Esophagus mucosa (tissue), 1 donor: ENCODE data around the gene FKBP10. TPM values are rescaled to one million over a fixed set of nuclear protein-coding genes. Genes with fewer than 3 reads are reported as not detected.

Experiments
- ATAC-seq: fragments of 200-7000 bp; cut with Tn5 transposase; one replicate; pipeline ENCODE4 v1.9.1; 2020
- total RNA-seq: library from RNA; stranded (reverse); gene quantifications from one replicate; pipeline ENCODE4 v1.2.4, GENCODE V29; 2023
- donor health status: DM: yes; HTN: yes; CAD: no.

The FKBP10 gene
- total RNA-seq, 1 donor from 2014 or later: 3.1 TPM

DNA sequence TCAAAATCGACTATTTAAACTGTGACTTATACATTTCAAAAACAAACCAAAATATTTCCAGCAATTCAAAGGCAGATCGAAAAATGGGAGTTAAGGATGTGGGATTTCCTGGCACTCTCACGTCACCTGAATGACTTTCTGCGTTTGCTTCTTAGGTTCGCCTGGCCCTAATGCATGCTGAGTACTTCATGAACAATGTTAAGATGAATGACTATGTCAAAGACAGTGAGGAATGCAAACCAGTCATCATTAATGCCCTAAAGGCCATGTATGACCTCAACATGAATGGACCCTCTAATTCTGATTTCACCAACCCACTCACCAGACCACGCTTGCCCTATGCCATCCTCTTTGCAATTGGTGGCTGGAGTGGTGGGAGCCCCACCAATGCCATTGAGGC, 32.2 kb downstream of the FKBP10 start:
- ATAC-seq: no peak

DNA sequence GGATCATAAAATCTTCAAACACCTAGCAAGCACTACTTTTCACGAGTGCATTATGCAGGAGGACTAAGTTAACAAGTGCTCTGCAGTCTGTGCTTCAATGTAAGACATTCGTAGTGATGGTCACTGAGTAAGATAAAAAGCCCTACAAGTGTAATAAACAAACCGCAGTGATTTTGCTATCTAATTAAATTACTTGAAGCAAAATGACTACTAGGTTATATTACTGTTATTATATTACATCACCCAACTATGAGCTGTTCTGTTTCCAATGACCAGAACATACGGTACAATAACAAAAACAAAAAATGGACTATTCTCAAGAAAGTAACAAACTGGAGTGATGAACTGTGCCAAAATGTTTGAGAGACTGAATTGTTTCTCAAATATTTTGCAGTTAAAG, 36.0 kb downstream of the FKBP10 start:
- ATAC-seq: no peak

DNA sequence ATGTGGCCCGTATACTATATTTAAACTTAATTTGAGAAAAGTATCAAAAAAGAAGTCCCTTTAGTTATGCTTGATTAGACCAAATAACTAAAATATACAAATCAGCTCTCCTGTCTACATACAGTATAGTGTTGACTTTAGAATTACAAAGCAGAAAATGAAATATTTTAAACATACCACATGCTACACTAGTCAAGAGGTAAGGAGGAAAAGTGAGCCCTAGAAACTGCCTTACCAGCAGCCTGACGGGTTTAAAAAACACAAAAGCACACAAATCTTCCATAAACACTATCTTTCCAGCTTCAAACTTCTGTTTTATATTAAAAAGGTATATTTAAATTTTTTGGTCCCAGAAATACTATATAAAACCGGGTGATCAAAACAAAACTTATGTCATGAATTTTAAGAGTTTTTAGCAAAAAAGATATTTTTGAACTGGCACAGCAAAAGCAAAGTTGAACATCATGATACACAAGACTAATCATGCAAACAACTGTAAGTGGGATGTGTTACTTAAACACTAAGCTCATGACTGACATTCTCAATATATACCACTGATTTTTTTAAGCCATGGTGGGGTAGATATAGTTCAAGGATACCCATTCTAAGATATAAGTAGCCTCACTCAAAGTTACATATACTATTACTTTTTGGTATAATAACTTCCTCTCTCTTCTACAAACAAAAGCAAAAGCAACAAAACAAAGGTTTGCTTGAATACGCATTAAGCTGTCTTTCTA, 36.6 kb downstream of the FKBP10 start:
- no peak for ATAC-seq

DNA sequence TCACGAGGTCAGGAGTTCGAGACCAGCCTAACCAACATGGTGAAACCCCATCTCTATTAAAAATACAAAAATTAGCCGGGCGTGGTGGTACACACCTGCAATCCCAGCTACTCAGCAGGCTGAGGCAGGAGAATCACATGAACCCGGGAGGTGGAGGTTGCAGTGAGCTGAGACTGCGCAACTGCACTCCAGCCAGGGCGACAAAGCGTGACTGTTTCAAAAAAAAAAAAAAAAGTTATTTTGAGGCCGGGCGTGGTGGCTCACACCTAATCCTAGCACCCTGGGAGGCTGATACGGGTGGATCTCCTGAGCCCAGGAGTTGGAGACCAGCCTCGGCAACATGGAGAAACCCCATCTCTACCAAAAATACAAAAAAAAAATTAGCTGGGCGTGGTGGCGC, 38.6 kb downstream of the FKBP10 start:
- peak; percentile 51 for ATAC-seq

DNA sequence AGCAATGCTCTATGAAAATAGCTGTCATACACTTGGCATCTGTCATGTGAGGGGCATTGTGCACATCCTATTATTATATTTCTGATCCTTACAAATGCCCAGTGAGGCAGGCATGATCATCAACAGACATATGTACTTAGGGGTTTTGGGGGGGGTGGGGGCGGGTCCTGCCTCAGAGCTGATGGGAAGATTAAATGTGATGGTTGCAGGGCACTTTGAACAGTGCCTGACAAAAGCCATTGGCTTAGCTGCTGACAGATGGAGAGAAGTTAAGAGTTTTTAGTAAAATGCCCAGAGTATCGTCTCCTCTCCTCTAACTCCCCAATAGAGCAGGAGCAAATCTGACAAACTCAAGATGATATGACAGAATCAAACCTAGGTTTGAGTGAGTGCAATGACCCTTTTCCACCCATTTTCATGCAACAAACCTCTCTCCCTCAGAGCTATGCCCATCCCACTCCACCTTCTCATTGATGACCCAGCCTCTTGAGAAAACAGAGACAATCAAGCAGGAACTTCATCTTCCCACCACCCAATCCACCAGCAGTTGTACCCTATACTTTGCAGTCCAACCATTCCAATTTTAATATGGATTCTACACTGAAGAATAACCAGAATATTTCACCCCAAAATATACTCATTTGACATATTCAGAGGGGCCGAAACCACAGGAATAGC, 47.6 kb downstream of the FKBP10 start:
- ATAC-seq: no peak

DNA sequence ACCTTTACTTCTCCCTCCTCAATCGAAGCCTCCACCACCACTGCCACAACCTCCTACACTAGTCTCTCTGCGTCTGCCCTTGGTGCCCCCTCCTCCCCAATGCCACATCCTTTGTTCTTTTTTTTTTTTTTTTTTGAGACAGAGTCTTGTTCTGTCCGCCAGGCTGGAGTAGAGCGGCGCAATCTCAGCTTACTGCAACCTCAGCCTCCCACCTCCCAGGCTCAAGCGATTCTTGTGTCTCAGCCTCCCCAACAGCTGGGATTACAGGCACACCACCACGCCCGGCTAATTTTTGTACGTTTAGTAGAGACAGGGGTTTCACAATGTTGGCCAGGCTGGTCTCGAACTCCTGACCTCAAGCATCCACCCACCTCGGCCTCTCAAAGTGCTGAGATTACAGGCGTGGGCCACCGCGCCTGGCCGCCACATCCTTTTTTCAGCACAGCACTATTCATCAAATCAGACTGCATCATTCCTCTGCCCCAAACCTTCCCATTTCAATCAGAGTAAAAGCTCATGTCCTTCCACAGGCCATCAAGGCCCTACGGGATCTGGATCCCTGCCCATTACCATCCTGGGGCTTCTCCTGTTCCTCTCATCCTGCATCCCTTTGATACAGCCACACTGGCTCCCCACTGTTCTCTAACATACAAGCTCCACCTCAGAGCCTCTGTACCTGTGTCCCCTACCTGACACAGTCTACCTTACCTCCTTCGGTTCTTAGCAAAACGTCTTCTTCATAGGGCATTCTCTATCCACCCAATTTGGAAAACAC, 50.5 kb downstream of the FKBP10 start:
- ATAC-seq: no peak

DNA sequence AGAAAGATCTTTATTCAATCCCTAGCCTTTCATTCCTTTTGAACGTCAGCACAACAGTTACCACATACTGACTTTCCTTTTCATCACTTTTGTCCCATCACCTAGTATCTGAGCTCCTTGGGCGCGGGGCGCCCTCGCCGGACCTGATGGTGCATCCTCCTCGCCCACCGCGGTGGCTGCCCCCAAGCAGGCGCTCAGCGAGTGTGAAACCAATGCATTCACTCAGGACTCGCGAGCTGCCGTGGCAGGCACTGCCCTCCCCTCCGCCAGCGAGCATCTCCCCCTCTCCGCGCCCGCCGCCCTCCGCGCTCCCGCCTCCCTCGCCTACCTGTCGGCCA, 51.7 kb downstream of the FKBP10 start:
- no peak for ATAC-seq

DNA sequence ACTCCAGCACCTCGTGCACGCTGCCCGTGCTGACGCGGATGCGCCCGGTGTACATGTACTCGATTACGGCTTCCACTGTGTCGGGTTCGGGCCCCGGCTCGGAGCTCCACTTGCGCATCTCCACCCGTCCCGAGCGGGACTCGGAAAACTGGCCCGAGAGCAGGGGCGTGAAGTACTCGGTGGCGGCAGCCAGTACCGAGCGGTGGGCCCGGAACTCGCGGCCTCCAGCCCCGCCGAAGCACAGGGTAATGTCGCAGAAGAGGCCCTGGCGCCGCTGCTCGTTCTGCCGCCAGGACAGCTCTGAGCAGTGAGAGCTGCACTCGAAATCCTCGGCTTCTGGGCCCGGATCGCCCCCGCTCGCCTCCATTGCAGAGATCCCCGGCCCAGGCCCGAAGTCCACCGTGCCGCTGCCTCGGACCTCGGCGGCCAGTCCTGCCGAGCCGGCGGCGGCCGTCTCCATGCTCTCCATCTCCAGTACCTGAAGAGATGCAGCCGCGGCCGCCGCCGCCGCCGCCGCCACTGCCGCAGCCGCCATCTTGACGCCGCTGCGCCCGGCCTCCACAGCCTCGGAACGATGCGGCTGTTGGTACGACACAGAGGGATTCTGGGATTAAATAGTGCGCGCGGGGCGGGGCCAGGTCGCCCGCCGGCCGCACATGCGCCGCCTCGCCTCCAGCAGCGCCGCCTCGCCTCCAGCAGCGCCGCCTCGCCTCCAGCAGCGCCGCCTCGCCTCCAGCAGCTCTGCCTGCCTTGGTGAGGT, 52.2 kb downstream of the FKBP10 start, which contains the start of gene KLHL11:
Gene KLHL11, minus strand, starts transcription at position 588 of the 760 bp plus-strand sequence. Its CDS starts 53 bp downstream, at position 535.
- peak; percentile 91 for ATAC-seq

DNA sequence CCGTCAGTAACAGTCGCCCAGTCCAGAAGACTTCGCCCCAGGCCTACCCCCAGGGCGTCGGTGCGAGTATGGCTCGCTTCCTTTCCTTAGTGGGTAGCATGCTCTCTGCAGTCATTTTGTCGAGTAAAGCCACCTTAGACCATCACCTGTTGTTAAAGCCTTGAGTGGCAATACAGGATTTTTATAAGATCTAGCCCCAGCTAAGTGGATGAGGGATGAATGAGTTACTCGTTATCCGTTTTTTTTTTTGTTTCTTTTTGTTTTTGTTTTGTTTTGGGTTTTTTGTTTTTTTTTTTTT, 52.7 kb downstream of the FKBP10 start:
- ATAC-seq: no peak

DNA sequence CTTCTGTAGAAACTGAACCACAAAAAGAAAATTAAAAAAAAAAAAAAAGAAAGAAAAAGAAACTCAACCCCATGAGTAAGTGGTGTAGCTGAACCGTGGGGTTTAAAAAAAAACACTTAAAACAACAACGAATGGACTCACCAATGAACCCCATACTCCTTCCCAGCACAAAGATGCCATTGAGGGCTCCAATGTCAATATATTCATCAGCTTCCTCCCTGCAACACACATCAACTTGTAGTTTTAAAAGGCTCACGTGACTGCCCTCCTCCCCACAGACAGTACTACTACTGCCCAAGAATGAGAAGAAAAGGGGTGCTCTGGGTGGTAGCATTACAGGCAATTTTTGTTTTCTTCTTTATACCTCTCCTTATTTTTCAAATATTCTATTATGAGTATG, 55.8 kb downstream of the FKBP10 start:
- ATAC-seq: no peak

DNA sequence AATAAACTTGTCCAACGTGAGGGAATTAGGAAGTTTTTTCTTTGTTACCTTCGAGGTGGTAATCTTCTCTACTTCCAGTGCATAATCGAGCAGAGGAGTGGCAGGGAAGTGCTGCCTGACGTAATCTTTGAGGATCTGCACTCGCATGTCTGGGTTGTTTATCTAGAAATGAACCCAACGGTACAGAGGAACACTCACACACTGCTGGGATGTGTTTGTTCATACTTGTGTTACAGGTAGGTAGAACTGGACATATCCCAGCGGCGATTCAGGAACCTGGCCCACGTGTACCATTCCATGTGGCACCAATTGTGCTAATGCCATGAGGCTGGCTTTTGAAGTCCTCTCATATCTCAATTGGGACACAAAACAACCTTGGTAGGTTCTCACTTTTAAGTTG, 56.6 kb downstream of the FKBP10 start:
- ATAC-seq: peak; percentile 60

DNA sequence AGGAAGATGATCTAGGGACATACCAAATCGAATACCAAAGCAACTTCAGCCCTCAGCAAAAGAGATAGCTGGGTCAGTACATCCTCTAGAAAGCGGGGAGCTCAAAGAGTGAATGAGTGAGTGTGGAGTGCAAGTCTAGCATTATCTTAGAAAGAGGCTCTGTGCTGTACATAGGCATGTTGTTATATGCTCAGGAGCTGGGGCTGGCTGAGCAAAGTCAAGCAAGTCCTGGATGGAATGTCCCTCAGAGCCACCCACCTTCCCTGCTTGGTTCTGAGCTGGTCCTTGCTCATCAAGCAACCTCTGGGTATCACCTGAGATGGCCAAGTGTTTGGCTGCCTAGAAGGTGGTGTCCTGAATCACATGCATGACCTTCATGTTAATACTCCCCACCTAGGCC, 57.3 kb downstream of the FKBP10 start:
- ATAC-seq: no peak

DNA sequence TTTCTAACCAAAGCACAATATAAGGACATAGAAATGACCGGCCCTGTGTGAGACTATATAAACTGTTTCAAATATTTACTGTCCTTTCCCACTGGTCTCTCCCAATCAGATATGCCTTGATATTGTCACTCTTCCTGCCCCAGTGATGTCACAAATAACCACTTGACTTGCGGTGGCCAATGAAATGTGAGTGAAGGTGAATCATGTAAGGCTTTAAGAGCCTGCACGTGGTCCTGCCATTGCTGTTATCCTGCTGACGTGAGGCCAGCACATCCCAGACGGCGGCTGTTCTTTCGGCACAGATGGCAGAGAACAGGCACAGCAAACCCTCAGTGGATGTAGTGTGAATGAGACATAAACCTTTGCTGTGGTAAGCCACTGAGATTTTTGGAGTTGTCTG, 57.8 kb downstream of the FKBP10 start:
- ATAC-seq: no peak

DNA sequence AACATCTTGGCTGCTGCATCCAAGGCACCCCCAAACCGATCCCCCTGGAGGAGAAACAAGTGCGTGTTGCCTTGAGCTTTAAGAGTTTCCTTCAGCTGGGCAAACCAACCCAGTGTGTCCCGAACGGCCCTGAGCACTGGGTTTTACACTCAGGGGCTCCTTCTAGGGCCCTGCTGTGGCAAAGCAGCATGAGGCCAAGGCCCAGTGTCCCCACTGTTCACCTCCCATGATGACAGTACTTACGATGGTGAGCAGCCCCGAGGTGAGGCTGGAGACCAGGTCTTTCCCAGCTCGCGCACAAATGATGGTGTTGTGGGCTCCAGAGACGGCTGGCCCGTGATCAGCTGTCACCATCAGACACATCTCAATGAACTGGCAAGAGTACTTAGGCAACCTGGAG, 59.0 kb downstream of the FKBP10 start:
- no peak for ATAC-seq

Other genes starting within 250 kb of the FKBP10 start
- gene KRT9, start 240.9 kb upstream of the FKBP10 start, total RNA-seq: 0.16 TPM
- 5,105 TPM for gene KRT14, start 226.1 kb upstream of the FKBP10 start, total RNA-seq
- gene KRT16, start 200.2 kb upstream of the FKBP10 start, total RNA-seq: 2,310 TPM
- 380 TPM for gene KRT17, start 188.4 kb upstream of the FKBP10 start, total RNA-seq
- gene EIF1, start 124.1 kb upstream of the FKBP10 start, total RNA-seq: 725 TPM
- not detected for gene GAST, start 100.7 kb upstream of the FKBP10 start, total RNA-seq
- 1.4 TPM for gene HAP1, start 78.4 kb upstream of the FKBP10 start, total RNA-seq
- gene JUP, start 26.3 kb upstream of the FKBP10 start, total RNA-seq: 1,050 TPM
- 1.9 TPM for gene P3H4, start 1.1 kb upstream of the FKBP10 start, total RNA-seq
- gene NT5C3B, start 23.2 kb downstream of the FKBP10 start, total RNA-seq: 22.8 TPM
- gene KLHL10, start 24.8 kb downstream of the FKBP10 start, total RNA-seq: 0.32 TPM
- 6.8 TPM for gene KLHL11, start 52.4 kb downstream of the FKBP10 start, total RNA-seq
- gene ACLY, start 105.9 kb downstream of the FKBP10 start, total RNA-seq: 161 TPM
- gene ODAD4, start 117.6 kb downstream of the FKBP10 start, total RNA-seq: not detected
- 89.9 TPM for gene CNP, start 153.8 kb downstream of the FKBP10 start, total RNA-seq
- 75.5 TPM for gene DNAJC7, start 204.4 kb downstream of the FKBP10 start, total RNA-seq
- 30.3 TPM for gene NKIRAS2, start 207.1 kb downstream of the FKBP10 start, total RNA-seq
- 0.48 TPM for gene C17orf113, start 237.6 kb downstream of the FKBP10 start, total RNA-seq